Measurements from ENCODE around the gene PIAS4.
A peak's percentile ranks its signal among the peaks of the same experiment; 100 is the strongest.

PIAS4 gene

DNA sequence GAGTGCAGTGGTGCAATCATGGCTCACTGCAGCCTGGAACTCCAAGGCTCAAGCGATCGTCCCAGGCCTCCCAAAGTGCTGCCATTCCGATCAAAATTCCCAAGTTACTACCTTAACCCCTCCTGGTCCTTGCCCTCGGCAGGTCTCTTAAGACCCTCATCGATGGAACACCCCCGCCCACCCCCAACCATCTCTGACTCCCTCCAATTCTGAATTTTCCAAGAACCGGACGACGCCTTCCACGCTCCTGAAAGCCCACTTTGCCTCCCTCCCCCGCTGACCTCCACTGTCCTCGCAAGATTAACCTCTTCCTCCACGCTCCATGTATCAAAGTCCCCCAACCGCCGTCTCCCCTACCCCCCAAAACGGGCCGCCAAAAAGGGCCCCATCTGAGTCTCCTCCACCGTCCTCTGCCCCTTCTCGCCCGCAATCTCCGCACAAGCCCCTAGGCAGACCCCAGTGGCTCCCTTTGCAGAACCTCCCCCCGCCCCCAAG lies 37.2 kb upstream of the PIAS4 start:
- no peaks in the 10 kb centered on the region for H3K4me1 ChIP-seq
- DNase-seq: no peak
- no peaks in the 10 kb centered on the region for H3K9me3 ChIP-seq
- H3K36me3 ChIP-seq: peaks cover 40% of the 10 kb centered on the region
- H3K4me3 ChIP-seq (ENCODE audit: low read depth, low read length): peak overlapping the region; percentile 87
- TF ChIP-seq CTCF (IDR thresholded peaks at IDR 0.05; ENCODE audit: low read depth, low read length): no peak
- no peaks in the 10 kb centered on the region for H3K27me3 ChIP-seq

DNA sequence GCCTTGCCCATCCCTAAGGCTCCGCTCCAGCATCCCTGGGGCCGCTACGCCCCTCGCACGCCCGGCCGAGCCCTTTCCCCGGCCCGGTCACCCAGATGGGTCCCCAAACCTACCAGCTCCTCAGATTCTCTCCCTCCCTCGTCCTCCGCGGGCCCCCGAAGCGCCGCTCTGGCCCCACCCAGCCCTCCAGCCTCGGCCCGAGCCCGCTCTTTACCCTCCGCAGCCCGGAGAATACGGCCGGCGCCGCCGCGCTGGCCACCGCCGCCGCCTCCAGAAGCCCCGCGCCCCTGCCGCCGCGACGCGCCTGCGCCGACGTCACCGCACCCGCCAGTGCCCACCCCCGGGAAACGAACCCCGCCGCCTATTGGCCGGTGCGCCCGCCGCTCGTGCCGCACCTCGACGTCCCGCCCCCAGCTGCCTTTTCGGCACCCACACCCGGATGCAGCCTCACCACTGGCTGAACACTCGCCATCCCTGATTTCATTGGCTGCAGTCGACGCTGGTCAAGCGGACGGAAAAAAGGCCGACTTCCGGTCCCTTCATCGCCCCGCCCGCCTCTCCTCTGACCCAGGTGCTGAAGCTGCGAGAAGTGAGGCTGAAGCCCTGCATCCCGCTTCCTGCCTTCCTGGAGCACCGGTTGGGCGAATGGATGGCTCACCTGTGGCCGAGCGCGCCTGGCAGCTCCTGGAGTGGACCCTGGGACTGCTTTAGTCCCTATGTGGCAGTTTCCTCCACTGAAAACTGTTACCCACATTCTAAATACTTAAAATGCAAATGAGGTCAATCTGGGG lies 36.5 kb upstream of the PIAS4 start, which contains the start of gene DAPK3:
TSS of gene DAPK3 (minus strand) at position 292 of the 791 bp plus-strand sequence. CDS start 1,364 bp downstream, outside the sequence.
- Histone ChIP-seq H3K4me3 (ENCODE audit: low read depth, low read length) (peak within 1 kb of the TSS; percentile 87), H3K27me3 (no peaks in the 10 kb centered on the region), H3K4me1 (no peaks in the 10 kb centered on the region), H3K36me3 (peaks cover 40% of the 10 kb centered on the region), H3K9me3 (no peaks in the 10 kb centered on the region)
- TF ChIP-seq CTCF (IDR thresholded peaks at IDR 0.05; ENCODE audit: low read depth, low read length): no peak
- DNase-seq: peak; percentile 98

GRCh38 chr19:3975144-3975543 lies 32.4 kb upstream of the PIAS4 start:
- H3K4me3 ChIP-seq (ENCODE audit: low read depth, low read length): no peak overlapping the region
- no peak for DNase-seq
- H3K36me3 ChIP-seq: peaks cover 56% of the 10 kb centered on the region
- no peaks in the 10 kb centered on the region for H3K27me3 ChIP-seq
- no peaks in the 10 kb centered on the region for H3K9me3 ChIP-seq
- TF ChIP-seq CTCF (IDR thresholded peaks at IDR 0.05; ENCODE audit: low read depth, low read length): no peak
- peaks cover 13% of the 10 kb centered on the region for H3K4me1 ChIP-seq

- peaks cover 61% of the 10 kb centered on the region for H3K36me3 ChIP-seq
Measured at GRCh38 chr19:3975637-3976087, 31.9 kb upstream of the PIAS4 start.

GRCh38 chr19:3976495-3977241 lies 30.9 kb upstream of the PIAS4 start:
- Histone ChIP-seq H3K36me3 (peaks cover 71% of the 10 kb centered on the region), H3K4me3 (ENCODE audit: low read depth, low read length) (no peak overlapping the region), H3K9me3 (no peaks in the 10 kb centered on the region), H3K27me3 (no peaks in the 10 kb centered on the region), H3K4me1 (peaks cover 17% of the 10 kb centered on the region)
- DNase-seq: peak; percentile 91
- no peak for TF ChIP-seq CTCF (IDR thresholded peaks at IDR 0.05; ENCODE audit: low read depth, low read length)

More at GRCh38 chr19:3975637-3976087, 31.9 kb upstream of the PIAS4 start:
- TF ChIP-seq CTCF (IDR thresholded peaks at IDR 0.05; ENCODE audit: low read depth, low read length): no peak
- Histone ChIP-seq H3K4me3 (ENCODE audit: low read depth, low read length) (no peak overlapping the region), H3K9me3 (no peaks in the 10 kb centered on the region), H3K4me1 (peaks cover 13% of the 10 kb centered on the region), H3K27me3 (no peaks in the 10 kb centered on the region)
- DNase-seq: no peak

Data from BE2C (cell line).